Breast epithelium (tissue), 3 donors: ENCODE measurements around the gene FAT4.

ENCODE experiments used
- POLR2A ChIP-seq: fragments of 450-650 bp; IDR thresholded peaks from one replicate; pipeline ENCODE4 v1.6.1; 2016; ENCODE audit warnings: antibody characterized with exemption, mild to moderate bottlenecking, moderate library complexity
- POLR2AphosphoS5 ChIP-seq, 3 donors: sonication (generic); formaldehyde crosslinking; IDR thresholded peaks; one replicate each; pipeline ENCODE4 v1.6.1; 2017; ENCODE audit warnings: antibody characterized with exemption in 3 of 3
- TF ChIP-seq, protein P1 (sequence below), 3 donors: fragments of 450-650 bp; IDR thresholded peaks; one replicate each; pipeline ENCODE4 v1.5.1; 2016 to 2017; ENCODE audit warnings: antibody characterized with exemption in 3 of 3, mild to moderate bottlenecking in 3 of 3, moderate library complexity in 3 of 3

DNA sequence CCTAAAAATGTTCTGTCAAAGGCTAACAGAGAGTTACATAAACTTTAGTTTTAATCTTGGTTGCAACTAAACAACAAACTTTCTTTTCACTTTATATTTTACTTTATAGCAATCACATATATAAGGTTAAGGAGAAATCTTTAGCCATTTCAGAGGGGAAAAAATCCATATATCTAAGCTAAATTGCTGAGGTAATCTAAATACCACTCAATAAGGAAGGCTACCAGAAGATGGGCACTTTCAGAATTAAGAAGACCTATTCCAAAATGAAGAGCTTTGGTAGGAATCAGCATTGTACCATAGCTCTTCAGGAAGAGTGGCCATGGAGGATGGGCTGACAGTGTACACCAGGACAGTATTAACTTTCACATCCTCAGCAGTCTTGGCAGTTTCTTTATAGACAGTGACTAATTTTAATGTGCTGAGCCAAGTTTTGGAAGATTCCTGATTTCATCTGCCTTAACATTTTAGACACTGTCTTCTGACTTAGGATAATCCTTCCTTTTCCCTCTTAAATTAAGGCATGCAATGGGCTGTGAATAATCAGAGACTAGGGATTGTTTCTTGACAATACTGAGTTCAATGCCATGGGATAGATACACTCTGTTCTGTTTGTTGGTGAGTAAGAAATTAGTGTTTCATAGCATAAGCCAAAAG, 7.1 kb downstream of the FAT4 start:
- TF ChIP-seq, protein P1, sequence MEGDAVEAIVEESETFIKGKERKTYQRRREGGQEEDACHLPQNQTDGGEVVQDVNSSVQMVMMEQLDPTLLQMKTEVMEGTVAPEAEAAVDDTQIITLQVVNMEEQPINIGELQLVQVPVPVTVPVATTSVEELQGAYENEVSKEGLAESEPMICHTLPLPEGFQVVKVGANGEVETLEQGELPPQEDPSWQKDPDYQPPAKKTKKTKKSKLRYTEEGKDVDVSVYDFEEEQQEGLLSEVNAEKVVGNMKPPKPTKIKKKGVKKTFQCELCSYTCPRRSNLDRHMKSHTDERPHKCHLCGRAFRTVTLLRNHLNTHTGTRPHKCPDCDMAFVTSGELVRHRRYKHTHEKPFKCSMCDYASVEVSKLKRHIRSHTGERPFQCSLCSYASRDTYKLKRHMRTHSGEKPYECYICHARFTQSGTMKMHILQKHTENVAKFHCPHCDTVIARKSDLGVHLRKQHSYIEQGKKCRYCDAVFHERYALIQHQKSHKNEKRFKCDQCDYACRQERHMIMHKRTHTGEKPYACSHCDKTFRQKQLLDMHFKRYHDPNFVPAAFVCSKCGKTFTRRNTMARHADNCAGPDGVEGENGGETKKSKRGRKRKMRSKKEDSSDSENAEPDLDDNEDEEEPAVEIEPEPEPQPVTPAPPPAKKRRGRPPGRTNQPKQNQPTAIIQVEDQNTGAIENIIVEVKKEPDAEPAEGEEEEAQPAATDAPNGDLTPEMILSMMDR (IDR thresholded peaks at IDR 0.05) = no peak
- no peak for TF ChIP-seq POLR2AphosphoS5 (IDR thresholded peaks at IDR 0.05)
- no peak for TF ChIP-seq POLR2A
